GM21447 (cell line): ENCODE measurements around the gene PPCS.
"Not testable (repeated sequence)": the region's sequence is repeated elsewhere in the genome, so short reads cannot be mapped to it uniquely, and the experiment has no call there.

Experiments used
- ATAC-seq: cut with Tn5 transposase; IDR thresholded peaks from one replicate; pipeline ENCODE4 v1.9.1; 2021; ENCODE audit not compliant: unreplicated experiment

PPCS gene

GRCh38 chr1:42450061-42450460, 6.3 kb upstream of the PPCS start:
- no peak for ATAC-seq

- ATAC-seq = no peak
Measured at GRCh38 chr1:42453386-42453785, 3.0 kb upstream of the PPCS start.

GRCh38 chr1:42454403-42454802, 1.9 kb upstream of the PPCS start:
- ATAC-seq = no peak

- peak; percentile 60 for ATAC-seq
Measured at GRCh38 chr1:42456754-42457089, 379 bp downstream of the PPCS start.

GRCh38 chr1:42461196-42461595, 4.9 kb downstream of the PPCS start:
- no peak for ATAC-seq

- peak; percentile 99 for ATAC-seq
Measured at GRCh38 chr1:42462828-42463763, 6.8 kb downstream of the PPCS start, which contains the start of gene CCDC30. CCDC30 (plus strand) TSS chr1:42463286; CDS start chr1:42480552, 17,266 bp downstream.

GRCh38 chr1:42463921-42464320, 7.6 kb downstream of the PPCS start:
- ATAC-seq = no peak

- ATAC-seq = no peak
Measured at GRCh38 chr1:42466030-42466429, 9.7 kb downstream of the PPCS start.

GRCh38 chr1:42469727-42470126, 13.4 kb downstream of the PPCS start:
- ATAC-seq = no peak

GRCh38 chr1:42476605-42477004, 20.3 kb downstream of the PPCS start:
- ATAC-seq = no peak

GRCh38 chr1:42477354-42477753, 21.0 kb downstream of the PPCS start:
- not testable (repeated sequence) for ATAC-seq

GRCh38 chr1:42477775-42478174, 21.4 kb downstream of the PPCS start:
- no peak for ATAC-seq

GRCh38 chr1:42479621-42480020, 23.3 kb downstream of the PPCS start:
- no peak for ATAC-seq

- ATAC-seq = no peak
Measured at GRCh38 chr1:42480921-42481320, 24.6 kb downstream of the PPCS start.

GRCh38 chr1:42482635-42483153, 26.4 kb downstream of the PPCS start:
- no peak for ATAC-seq

GRCh38 chr1:42484382-42484781, 28.0 kb downstream of the PPCS start:
- no peak for ATAC-seq

GRCh38 chr1:42490237-42490636, 33.9 kb downstream of the PPCS start:
- ATAC-seq = no peak

GRCh38 chr1:42502031-42502430, 45.7 kb downstream of the PPCS start:
- ATAC-seq = not testable (repeated sequence)

- no peak for ATAC-seq
Measured at GRCh38 chr1:42504535-42505128, 48.3 kb downstream of the PPCS start.

- ATAC-seq = no peak
Measured at GRCh38 chr1:42506576-42506975, 50.2 kb downstream of the PPCS start.
